IMR-90 (cell line): ENCODE results near the gene MFSD6L. TPM values are rescaled to one million over a fixed set of nuclear protein-coding genes. Genes with fewer than 3 reads are reported as not detected.

Experiments used
- ATAC-seq: fragments of 200-7000 bp; cut with Tn5 transposase; 2 replicates; pipeline ENCODE4 v1.9.1; 2020; ENCODE audit warnings: low read depth, mild to moderate bottlenecking, moderate library complexity
- BruUV-seq: library from RNA; stranded (reverse); fragments of 400-500 nt; replicated peaks from 2 replicates; lab custom pipeline; 2021; lab: Mats Ljungman, UMichigan
- CTCF ChIA-PET: fragments of 300-600 bp; formaldehyde crosslinking; extraction: SDS; loops from one replicate; lab custom pipeline; 2021; ENCODE audit warnings: antibody characterized with exemption; lab: Yijun Ruan, JAX
- POLR2A ChIA-PET: fragments of 300-600 bp; sonication (Branson Sonifier 250); formaldehyde crosslinking; loops from one replicate; lab custom pipeline; 2022; ENCODE audit warnings: antibody characterized with exemption; ENCODE audit not compliant: unreplicated experiment; lab: Charles Lee
- DNase-seq: peaks from one replicate; pipeline ENCODE4 v3.0.0; 2013
- H2AFZ ChIP-seq: replicated peaks from 2 replicates; pipeline ENCODE3; 2013; ENCODE audit warnings: low read length, mild to moderate bottlenecking; ENCODE audit not compliant: poor library complexity
- H2AK5ac ChIP-seq: 2 replicates; pipeline ENCODE4 v1.6.1; 2013; ENCODE audit warnings: low read depth, low read length, inconsistent platforms
- H2AK9ac ChIP-seq: replicated peaks from 2 replicates; pipeline ENCODE3; 2013; ENCODE audit warnings: mild to moderate bottlenecking, low read depth, low read length, moderate library complexity; ENCODE audit not compliant: poor library complexity
- H2BK120ac ChIP-seq: 2 replicates; pipeline ENCODE4 v1.6.1; 2013; ENCODE audit warnings: low read depth, low read length, inconsistent platforms
- H2BK15ac ChIP-seq: 3 replicates; pipeline ENCODE4 v1.6.1; 2013; ENCODE audit warnings: low read depth, low read length, inconsistent platforms
- H2BK20ac ChIP-seq: 2 replicates; pipeline ENCODE4 v1.6.1; 2013; ENCODE audit warnings: low read depth, mild to moderate bottlenecking, inconsistent platforms, low read length, moderate library complexity
- H2BK5ac ChIP-seq: 2 replicates; pipeline ENCODE4 v1.6.1; 2013; ENCODE audit warnings: mild to moderate bottlenecking, low read depth, low read length, inconsistent platforms; ENCODE audit not compliant: poor library complexity, severe bottlenecking
- H3K14ac ChIP-seq: replicated peaks from 2 replicates; pipeline ENCODE4 v1.6.1; 2013; ENCODE audit warnings: low read depth, low read length, inconsistent platforms
- H3K18ac ChIP-seq: 2 replicates; pipeline ENCODE4 v1.6.1; 2013; ENCODE audit warnings: low read depth, low read length, control low read depth
- H3K23ac ChIP-seq: 2 replicates; pipeline ENCODE4 v1.6.1; 2013; ENCODE audit warnings: low read depth, low read length, inconsistent platforms
- H3K27ac ChIP-seq: 2 replicates; pipeline ENCODE4 v1.5.1; 2013; ENCODE audit warnings: mild to moderate bottlenecking, control low read depth, low read length; ENCODE audit not compliant: insufficient read depth
- H3K27me3 ChIP-seq: 2 replicates; pipeline ENCODE4 v1.6.1; 2013; ENCODE audit warnings: low read length; ENCODE audit not compliant: control insufficient read depth, insufficient read depth
- H3K36me3 ChIP-seq: 2 replicates; pipeline ENCODE4 v1.6.1; 2013; ENCODE audit warnings: low read length, mixed read lengths; ENCODE audit not compliant: control insufficient read depth, insufficient read depth
- H3K4ac ChIP-seq: 2 replicates; pipeline ENCODE4 v1.6.1; 2013; ENCODE audit warnings: low read depth, low read length, inconsistent platforms
- H3K4me1 ChIP-seq: 2 replicates; pipeline ENCODE4 v1.6.1; 2013; ENCODE audit warnings: low read length, mixed read lengths; ENCODE audit not compliant: control insufficient read depth, insufficient read depth
- H3K4me2 ChIP-seq: 2 replicates; pipeline ENCODE4 v1.6.1; 2013; ENCODE audit warnings: low read depth, mild to moderate bottlenecking, control low read depth, low read length, moderate library complexity
- H3K4me3 ChIP-seq: 2 replicates; pipeline ENCODE4 v1.5.1; 2013; ENCODE audit warnings: low read depth, mild to moderate bottlenecking, control low read depth, low read length, moderate library complexity; ENCODE audit not compliant: insufficient read depth
- H3K56ac ChIP-seq: 2 replicates; pipeline ENCODE4 v1.6.1; 2013; ENCODE audit warnings: low read length, inconsistent platforms; ENCODE audit not compliant: insufficient read depth; ENCODE audit errors: extremely low read depth
- H3K79me1 ChIP-seq, 2 experiments: 2 replicates each; pipeline ENCODE4 v1.6.1; 2013; ENCODE audit warnings: low read length in 2 of 2, inconsistent platforms in 1 of 2, low read depth in 1 of 2
- H3K9ac ChIP-seq: 2 replicates; pipeline ENCODE4 v1.6.1; 2013; ENCODE audit warnings: low read depth, low read length, control low read depth
- H3K9me1 ChIP-seq: 2 replicates; pipeline ENCODE4 v1.6.1; 2013; ENCODE audit warnings: low read length, inconsistent platforms; ENCODE audit not compliant: insufficient read depth
- H3K9me3 ChIP-seq: 2 replicates; pipeline ENCODE4 v1.6.1; 2013; ENCODE audit warnings: low read length; ENCODE audit not compliant: control insufficient read depth, insufficient read depth
- H4K20me1 ChIP-seq: 2 replicates; pipeline ENCODE4 v1.6.1; 2013; ENCODE audit warnings: low read length, inconsistent platforms; ENCODE audit not compliant: insufficient read depth
- H4K5ac ChIP-seq: 2 replicates; pipeline ENCODE4 v1.6.1; 2013; ENCODE audit warnings: mild to moderate bottlenecking, low read depth, low read length, control low read depth
- H4K8ac ChIP-seq, 2 experiments: 2 replicates each; pipeline ENCODE4 v1.6.1; 2013; ENCODE audit warnings: low read depth in 2 of 2, low read length in 2 of 2, control low read depth in 1 of 2, inconsistent platforms in 1 of 2
- H4K91ac ChIP-seq: 2 replicates; pipeline ENCODE4 v1.6.1; 2013; ENCODE audit warnings: low read depth, low read length, inconsistent platforms; ENCODE audit not compliant: insufficient read depth
- POLR2A ChIP-seq: IDR thresholded peaks from 2 replicates; pipeline ENCODE4 v1.6.1; 2012; ENCODE audit warnings: mild to moderate bottlenecking, low read depth, low read length
- WGBS, 2 experiments: methylation state at CpG; one replicate each; pipeline versions ENCODE4 v1.1.5 to v1.1.7; 2013; ENCODE audit warnings: missing lambda C conversion rate in 2 of 2; ENCODE audit not compliant: insufficient read length in 1 of 2; ENCODE audit errors: extremely low coverage in 2 of 2; 5-methylcytosine and 5-hydroxymethylcytosine counted together
- dilution Hi-C: fragments of 300-500 bp; cut with HindIII; formaldehyde crosslinking; loops from one replicate; pipeline ENCODE4 v1.14.3; 2018; ENCODE audit warnings: low sequenced_read_pairs; ENCODE audit not compliant: unreplicated experiment
- in situ Hi-C: fragments of 300-500 bp; cut with MboI; formaldehyde crosslinking; loops from 3 replicates; pipeline ENCODE4 v1.14.3; 2019; ENCODE audit warnings: low sequenced_read_pairs, inconsistent platforms, mixed read lengths
- intact Hi-C: fragments of 100-400 bp; cut with micrococcal nuclease; formaldehyde crosslinking; loops from 2 replicates; pipeline ENCODE4 v1.10.0; 2022
- polyA plus RNA-seq, 3 experiments: library from polyadenylated mRNA; depleted of rRNA; stranded (reverse); fragments of >200 nt; gene quantifications; 2 replicates each; pipeline ENCODE4 v1.2.3, GENCODE V29; 2012; ENCODE audit warnings: low replicate concordance in 1 of 3
- total RNA-seq: library from RNA; depleted of rRNA; stranded (reverse); fragments of >200 nt; gene quantifications from 2 replicates; pipeline ENCODE4 v1.2.3, GENCODE V29; 2012

The MFSD6L gene
- total and polyA plus RNA-seq, 2 of the 4 experiments (the other 2 are of a cell fraction) = not detected

DNA sequence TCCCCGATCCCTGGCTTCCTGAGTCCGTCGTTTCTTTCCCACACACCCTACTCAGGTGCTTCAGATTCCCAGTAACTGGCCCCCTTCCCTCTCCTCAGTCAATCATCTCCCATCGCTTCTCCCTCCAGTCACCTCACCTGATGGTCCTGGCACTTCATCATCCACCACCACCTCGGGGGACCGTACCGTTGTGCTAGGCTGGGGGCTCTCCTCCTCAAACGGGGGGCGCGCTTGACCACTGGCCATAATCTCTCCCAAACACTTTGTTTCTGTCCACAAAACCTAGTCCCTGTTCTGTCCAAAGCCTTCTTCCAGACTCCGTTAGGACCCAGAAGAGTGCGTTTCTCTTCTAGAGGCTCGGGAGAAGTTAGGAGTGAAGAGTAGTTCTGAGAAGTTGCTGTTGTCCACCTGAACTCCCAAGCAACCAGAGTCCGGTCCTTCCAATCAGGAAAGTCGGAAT, 41.0 kb downstream of the MFSD6L start, which contains the start of gene SPDYE4:
Gene SPDYE4 (minus strand): TSS at position 410 of the 460 bp plus-strand sequence. CDS start 164 bp downstream, at position 246.
- H3K27me3 ChIP-seq = peaks cover 29% of the 10 kb centered on the region
- CTCF ChIA-PET = interaction anchor here (1.1 kb wide), 1 partner anchor 13 kb away, joined by 3 read pairs; no protein-coding TSS in a partner anchor
- ATAC-seq (no peak), DNase-seq (no peak)
- no peaks in the 10 kb centered on the region for H3K36me3 ChIP-seq
- no peak within 1 kb of the TSS for H2BK20ac ChIP-seq
- no peak within 1 kb of the TSS for H3K18ac ChIP-seq
- H2BK120ac ChIP-seq = no peak within 1 kb of the TSS
- no peaks in the 10 kb centered on the region for H3K9me1 ChIP-seq
- no peak within 1 kb of the TSS for H3K9ac ChIP-seq
- no peak within 1 kb of the TSS for H2BK15ac ChIP-seq
- no peaks in the 10 kb centered on the region for H3K4me1 ChIP-seq
- 80% methylated on average over 1 of the region's 15 CpGs; no CpG with 5 or more reads in 1 of the 2 experiments for WGBS, 2 experiments
- no peak within 1 kb of the TSS for H3K23ac ChIP-seq
- no peak within 1 kb of the TSS for H4K91ac ChIP-seq
- H3K4me2 ChIP-seq = no peak within 1 kb of the TSS
- no peaks in the 10 kb centered on the region for H3K79me1 ChIP-seq
- H3K9me3 ChIP-seq = 0 out of 2 replicates have a peak, but pooled peaks cover 2% of the 10 kb centered on the region
- TF ChIP-seq POLR2A = no peak
- H4K20me1 ChIP-seq = no peaks in the 10 kb centered on the region
- no peak within 1 kb of the TSS for H3K4ac ChIP-seq
- H2AFZ ChIP-seq = peak within 1 kb of the TSS; percentile 28
- BruUV-seq = no TSS peak
- in situ Hi-C loops = loop anchor here (10.0 to 25.0 kb wide), 2 partner anchors 343 to 671 kb away; partner anchors contain the start of gene ALOX12B
- no peak within 1 kb of the TSS for H4K8ac ChIP-seq
- H3K14ac ChIP-seq = no peak within 1 kb of the TSS
- H2AK5ac ChIP-seq = no peak within 1 kb of the TSS
- intact Hi-C loops = no loop called here
- H3K4me3 ChIP-seq = no peak within 1 kb of the TSS
- dilution Hi-C loops = no loop called here
- H3K56ac ChIP-seq = no peak within 1 kb of the TSS
- no peak within 1 kb of the TSS for H3K27ac ChIP-seq
- no peak within 1 kb of the TSS for H2AK9ac ChIP-seq
- POLR2A ChIA-PET = no interaction called here
- no peak within 1 kb of the TSS for H4K5ac ChIP-seq
- H2BK5ac ChIP-seq = no peak within 1 kb of the TSS
